SU-DHL-6 (cell line): ENCODE results near the gene ATN1.

Experiments used
- EZH2phosphoT487 ChIP-seq: fragments of 200-600 bp; sonication (generic), shearing (Covaris generic); conservative IDR thresholded peaks from 2 replicates; pipeline ENCODE4 v1.6.1; 2018; ENCODE audit warnings: mild to moderate bottlenecking, antibody characterized with exemption, low read length, moderate library complexity, mixed read lengths
- TF ChIP-seq, protein P1 (sequence below): fragments of 200-600 bp; sonication (generic); IDR thresholded peaks from one replicate; pipeline ENCODE4 v1.5.1; 2017; ENCODE audit warnings: antibody characterized with exemption, mild to moderate bottlenecking, low read length, moderate library complexity; ENCODE audit not compliant: insufficient read depth, poor library complexity, severe bottlenecking

DNA sequence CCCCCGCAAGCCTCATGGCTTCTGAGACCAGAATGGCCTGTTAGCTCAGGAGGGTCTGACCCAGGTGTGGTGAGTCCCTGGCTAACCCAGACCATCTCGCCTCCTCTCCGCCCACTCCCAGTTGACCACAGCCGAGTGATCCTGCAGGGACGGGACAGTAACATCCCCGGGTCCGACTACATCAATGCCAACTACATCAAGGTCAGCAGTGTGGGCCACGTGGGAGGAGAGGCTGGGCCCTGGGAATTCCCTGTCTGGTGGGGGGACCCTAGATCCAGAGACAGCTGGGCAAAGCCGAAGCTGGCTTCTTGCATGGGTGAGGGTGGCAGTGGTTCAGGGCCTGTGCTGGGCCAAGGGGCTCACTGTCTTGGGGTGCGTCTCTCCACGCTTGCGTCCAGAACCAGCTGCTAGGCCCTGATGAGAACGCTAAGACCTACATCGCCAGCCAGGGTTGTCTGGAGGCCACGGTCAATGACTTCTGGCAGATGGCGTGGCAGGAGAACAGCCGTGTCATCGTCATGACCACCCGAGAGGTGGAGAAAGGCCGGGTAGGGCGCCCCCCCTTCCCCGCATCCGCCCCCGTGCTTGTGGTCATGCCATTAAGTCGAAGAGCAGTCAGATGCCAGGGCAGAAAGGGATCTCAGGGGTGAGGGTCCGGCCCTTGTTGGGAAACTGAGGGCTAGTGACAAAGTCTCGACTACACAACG is 28.4 kb downstream of the ATN1 start:
- TF ChIP-seq, protein P1, sequence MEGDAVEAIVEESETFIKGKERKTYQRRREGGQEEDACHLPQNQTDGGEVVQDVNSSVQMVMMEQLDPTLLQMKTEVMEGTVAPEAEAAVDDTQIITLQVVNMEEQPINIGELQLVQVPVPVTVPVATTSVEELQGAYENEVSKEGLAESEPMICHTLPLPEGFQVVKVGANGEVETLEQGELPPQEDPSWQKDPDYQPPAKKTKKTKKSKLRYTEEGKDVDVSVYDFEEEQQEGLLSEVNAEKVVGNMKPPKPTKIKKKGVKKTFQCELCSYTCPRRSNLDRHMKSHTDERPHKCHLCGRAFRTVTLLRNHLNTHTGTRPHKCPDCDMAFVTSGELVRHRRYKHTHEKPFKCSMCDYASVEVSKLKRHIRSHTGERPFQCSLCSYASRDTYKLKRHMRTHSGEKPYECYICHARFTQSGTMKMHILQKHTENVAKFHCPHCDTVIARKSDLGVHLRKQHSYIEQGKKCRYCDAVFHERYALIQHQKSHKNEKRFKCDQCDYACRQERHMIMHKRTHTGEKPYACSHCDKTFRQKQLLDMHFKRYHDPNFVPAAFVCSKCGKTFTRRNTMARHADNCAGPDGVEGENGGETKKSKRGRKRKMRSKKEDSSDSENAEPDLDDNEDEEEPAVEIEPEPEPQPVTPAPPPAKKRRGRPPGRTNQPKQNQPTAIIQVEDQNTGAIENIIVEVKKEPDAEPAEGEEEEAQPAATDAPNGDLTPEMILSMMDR: no peak
- TF ChIP-seq EZH2phosphoT487: no peak
